Bronchial epithelial cell (primary cell): ENCODE results near the gene PAH. TPM values are rescaled to one million over a fixed set of nuclear protein-coding genes. Genes with fewer than 3 reads are reported as not detected.

ENCODE experiments used
- DNase-seq: peaks from one replicate; pipeline ENCODE4 v3.0.0-alpha.2; 2010; ENCODE audit warnings: low read depth
- FAIRE-seq: peaks from 2 replicates; lab custom pipeline; 2011; peaks lifted over from hg19 to GRCh38; lab: Jason Lieb, UNC
- H3K27me3 ChIP-seq: 2 replicates; pipeline ENCODE4 v1.5.1; 2011; ENCODE audit warnings: low read length; ENCODE audit not compliant: control insufficient read depth, insufficient read depth
- H3K36me3 ChIP-seq: 2 replicates; pipeline ENCODE4 v1.5.1; 2011; ENCODE audit warnings: low read length; ENCODE audit not compliant: control insufficient read depth, insufficient read depth
- H3K4me3 ChIP-seq: 2 replicates; pipeline ENCODE4 v1.5.1; 2011; ENCODE audit warnings: mild to moderate bottlenecking, low read depth, low read length, control low read depth
- CTCF ChIP-seq: IDR thresholded peaks from 2 replicates; pipeline ENCODE4 v1.5.1; 2011; ENCODE audit warnings: mild to moderate bottlenecking, moderate library complexity, low read length, control low read depth, inconsistent platforms; ENCODE audit not compliant: insufficient read depth, severe bottlenecking
- total RNA-seq: library from RNA; depleted of rRNA; stranded (reverse); fragments of >200 nt; gene quantifications from 2 replicates; pipeline ENCODE4 v1.2.1, GENCODE V29; 2014

The PAH gene
- total RNA-seq, 1 donor from 2014 or later, result not detected

- Histone ChIP-seq H3K4me3 (no peak overlapping the region), H3K27me3 (peaks cover 28% of the 10 kb centered on the region), H3K36me3 (no peaks in the 10 kb centered on the region)
- TF ChIP-seq CTCF, result no peak
- no peak for FAIRE-seq
- DNase-seq, result no peak
Measured at GRCh38 chr12:102962986-102963385, 45.9 kb upstream of the PAH start.

- peaks cover 29% of the 10 kb centered on the region for H3K27me3 ChIP-seq
- H3K4me3 ChIP-seq, result no peak overlapping the region
- FAIRE-seq (no peak), DNase-seq (no peak)
- TF ChIP-seq CTCF, result no peak
- no peaks in the 10 kb centered on the region for H3K36me3 ChIP-seq
Measured at GRCh38 chr12:102962532-102962931, 45.5 kb upstream of the PAH start.

- no peak for TF ChIP-seq CTCF
- H3K4me3 ChIP-seq, result no peak overlapping the region
- FAIRE-seq (no peak), DNase-seq (no peak)
- H3K36me3 ChIP-seq, result no peaks in the 10 kb centered on the region
- H3K27me3 ChIP-seq, result peaks cover 36% of the 10 kb centered on the region
Measured at GRCh38 chr12:102961466-102961855, 44.4 kb upstream of the PAH start.

- Histone ChIP-seq H3K27me3 (peaks cover 40% of the 10 kb centered on the region), H3K4me3 (no peak overlapping the region), H3K36me3 (no peaks in the 10 kb centered on the region)
- no peak for DNase-seq
- TF ChIP-seq CTCF, result no peak
- FAIRE-seq, result no peak
Measured at GRCh38 chr12:102960766-102961465, 43.9 kb upstream of the PAH start.

GRCh38 chr12:102959391-102959790 is 42.3 kb upstream of the PAH start:
- no peak for TF ChIP-seq CTCF
- Histone ChIP-seq H3K4me3 (no peak overlapping the region), H3K36me3 (no peaks in the 10 kb centered on the region), H3K27me3 (peaks cover 46% of the 10 kb centered on the region)
- FAIRE-seq, result no peak
- no peak for DNase-seq

- peaks cover 46% of the 10 kb centered on the region for H3K27me3 ChIP-seq
- H3K36me3 ChIP-seq, result no peaks in the 10 kb centered on the region
- no peak for DNase-seq
- no peak overlapping the region for H3K4me3 ChIP-seq
- no peak for FAIRE-seq
- no peak for TF ChIP-seq CTCF
Measured at GRCh38 chr12:102958830-102959176, 41.8 kb upstream of the PAH start.
